Inferior parietal cortex (tissue), 1 donor: ENCODE measurements around the gene KIAA2012.

Source experiments
- DNase-seq: peaks from one replicate; pipeline ENCODE4 v3.0.0-alpha.2; 2016; ENCODE audit errors: extremely low spot score

Gene KIAA2012

DNA sequence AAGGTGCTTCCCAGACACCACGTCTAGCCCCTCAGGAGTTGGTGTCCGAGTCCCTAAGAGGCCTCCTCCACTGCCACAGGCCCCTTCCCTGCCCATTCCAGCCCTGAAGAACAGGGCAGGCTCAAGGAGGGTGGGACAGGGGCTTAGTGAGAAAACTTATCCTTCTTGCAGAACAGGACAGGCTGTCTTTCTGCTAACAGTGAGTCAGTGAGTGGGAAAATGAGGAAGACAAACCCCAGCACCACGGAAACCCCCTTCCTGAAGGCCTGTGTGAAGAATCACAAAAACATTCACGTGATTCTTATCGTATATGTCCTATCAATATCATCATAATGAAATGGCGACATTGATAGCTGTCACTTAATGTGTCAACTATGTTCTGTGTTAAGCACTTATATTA lies 29.6 kb upstream of the KIAA2012 start:
- DNase-seq, result no peak

DNA sequence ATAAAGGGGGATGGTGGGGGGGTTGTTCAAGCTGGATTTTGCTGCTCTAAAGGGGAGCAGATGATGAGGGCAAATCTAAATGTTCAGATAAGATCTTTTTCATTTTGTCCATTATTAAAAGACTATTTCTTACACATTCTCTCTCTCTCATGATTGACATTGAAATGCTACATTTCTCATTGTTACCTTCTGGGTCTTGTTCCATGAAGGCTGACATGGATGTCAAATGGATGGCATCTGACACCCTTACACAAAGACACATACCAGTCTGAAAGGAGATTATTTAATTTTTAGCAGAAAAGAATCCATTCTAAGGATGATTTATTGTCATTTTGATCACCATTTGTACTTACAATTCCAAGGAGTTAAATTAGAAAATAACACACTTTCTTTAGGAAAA lies 28.3 kb upstream of the KIAA2012 start:
- DNase-seq, result no peak

DNA sequence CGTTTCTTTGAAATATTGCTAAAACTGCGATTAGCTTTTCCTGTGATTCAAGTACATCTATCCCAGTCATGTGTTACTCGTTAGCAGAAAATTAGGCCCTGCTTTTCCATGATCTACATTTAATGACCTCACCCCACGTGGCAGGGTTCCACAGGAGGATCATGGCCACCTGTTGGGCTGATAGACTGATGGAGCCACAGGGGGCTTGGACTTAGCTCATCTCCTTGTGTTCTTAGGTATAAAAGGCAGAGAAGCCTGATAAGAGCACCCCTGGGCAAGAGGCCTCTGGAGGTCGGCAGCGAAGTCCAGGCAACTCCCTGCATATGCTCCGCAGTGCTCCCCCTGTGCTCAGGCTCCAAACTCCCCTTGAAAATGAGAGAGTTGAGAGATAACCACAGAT lies 26.5 kb upstream of the KIAA2012 start:
- DNase-seq, result no peak

DNA sequence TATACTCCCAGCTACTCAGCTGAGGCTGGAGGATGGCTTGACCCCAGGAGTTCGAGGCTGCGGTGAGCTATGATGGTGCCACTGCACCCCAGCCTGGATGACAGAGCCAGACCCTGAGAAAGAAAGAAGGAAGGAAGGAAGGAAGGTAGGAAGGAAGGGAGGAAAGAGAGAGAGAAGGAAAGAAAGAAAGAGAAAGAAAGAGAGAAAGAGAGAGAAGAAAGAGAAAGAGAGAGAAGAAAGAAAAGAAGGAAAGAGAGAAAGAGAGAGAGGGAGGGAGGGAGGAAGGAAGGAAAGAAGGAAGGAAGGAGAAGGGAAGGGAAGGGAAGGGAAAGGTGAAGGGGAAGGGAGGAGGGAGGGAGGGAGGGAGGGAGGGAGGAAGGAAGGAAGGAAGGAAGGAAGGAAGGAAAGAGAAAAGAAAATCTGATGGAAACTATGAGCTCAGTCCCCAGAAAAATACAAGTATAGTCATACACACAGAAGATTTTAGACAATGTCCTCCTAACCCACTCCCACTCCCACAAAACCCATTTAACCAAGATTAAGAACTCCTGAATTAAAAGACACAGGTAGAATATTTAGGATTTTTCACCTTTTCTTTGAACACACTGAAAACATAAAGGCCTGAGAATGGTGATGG lies 23.8 kb upstream of the KIAA2012 start:
- no peak for DNase-seq

DNA sequence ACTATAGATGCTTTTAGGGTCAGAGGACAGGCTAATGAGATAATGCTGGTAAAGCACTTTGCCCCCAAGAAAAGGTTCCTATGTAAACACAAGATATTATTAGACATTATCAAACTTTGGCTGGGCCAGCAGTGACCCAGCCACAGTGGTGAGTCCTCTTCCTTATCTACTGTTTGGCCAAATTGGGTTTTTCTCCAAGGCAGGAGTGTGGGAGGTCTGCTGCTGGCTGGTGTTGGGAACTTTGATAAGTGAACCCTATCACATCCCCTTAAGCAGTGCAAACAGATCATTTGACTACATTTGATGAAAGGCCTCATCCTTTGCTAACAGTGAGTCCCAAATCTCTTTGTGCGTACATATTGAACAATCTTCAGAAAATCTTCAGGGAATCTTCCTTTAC lies 23.2 kb upstream of the KIAA2012 start:
- no peak for DNase-seq

DNA sequence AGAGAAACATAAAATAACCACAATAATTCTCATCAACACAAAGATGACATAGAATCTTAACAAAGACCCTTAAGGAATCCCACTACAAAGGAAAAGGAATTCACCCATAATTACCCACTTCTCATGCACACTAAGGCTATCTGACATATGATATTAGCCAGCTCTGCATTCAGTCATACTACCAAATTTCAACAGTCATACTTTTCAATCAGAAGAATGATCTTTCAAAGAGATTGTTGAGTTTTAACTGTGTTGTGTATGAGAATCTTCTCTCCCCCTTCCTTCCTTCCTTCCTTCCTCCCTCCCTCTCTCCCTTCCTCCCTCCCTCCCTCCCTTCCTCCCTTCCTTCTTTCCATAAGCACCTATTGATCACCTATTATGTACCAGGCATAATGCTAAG lies 22.4 kb upstream of the KIAA2012 start:
- no peak for DNase-seq

DNA sequence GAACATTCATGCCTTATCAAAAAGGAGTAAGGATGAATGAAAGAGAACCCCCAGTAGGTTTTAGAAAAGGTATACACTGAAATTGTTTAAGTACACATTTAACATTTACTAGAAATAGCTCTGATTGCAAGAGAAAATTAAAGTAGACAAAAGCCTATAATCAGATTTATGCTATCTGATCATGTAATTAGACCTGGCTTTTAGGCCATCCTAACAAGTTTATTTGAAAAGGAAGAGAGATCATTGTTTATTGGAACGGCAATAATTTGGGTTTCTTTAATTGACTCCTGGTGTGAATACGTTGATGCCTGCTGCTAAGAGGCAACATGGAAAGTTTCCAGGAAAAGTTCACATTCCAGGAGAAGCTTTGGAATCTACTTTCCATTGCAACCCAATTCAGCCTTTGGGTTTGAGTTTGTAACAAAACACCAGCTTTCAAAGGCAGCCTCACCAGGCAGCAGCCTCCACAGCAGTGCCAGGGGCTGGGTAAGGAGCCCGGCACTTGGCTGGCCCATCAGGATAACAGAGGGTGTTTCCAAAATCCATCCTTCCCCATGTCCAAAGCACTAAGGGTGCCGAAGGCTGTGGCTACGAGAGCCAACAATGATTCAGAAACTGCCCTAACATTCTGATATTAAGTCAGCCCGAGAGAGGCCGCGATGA lies 21.4 kb upstream of the KIAA2012 start:
- DNase-seq, result no peak

DNA sequence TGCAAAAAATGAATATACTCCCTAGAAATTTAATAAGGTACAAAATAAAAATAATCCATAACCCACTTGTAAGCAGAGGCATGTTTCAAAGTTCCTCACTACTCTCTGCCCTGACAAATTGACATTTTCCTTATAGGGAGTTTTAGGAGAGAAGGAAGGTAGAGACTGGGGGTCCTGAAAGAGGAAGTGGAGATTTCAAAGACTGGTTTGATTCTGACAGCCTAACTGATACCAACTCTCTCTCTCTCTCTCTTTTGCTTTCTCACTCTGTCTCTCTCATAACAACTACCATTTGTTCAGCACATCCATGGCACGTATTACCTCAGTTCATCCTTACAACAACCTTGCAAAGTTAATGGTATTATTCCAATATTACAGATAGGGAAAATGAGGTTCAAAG lies 20.8 kb upstream of the KIAA2012 start:
- DNase-seq, result no peak

DNA sequence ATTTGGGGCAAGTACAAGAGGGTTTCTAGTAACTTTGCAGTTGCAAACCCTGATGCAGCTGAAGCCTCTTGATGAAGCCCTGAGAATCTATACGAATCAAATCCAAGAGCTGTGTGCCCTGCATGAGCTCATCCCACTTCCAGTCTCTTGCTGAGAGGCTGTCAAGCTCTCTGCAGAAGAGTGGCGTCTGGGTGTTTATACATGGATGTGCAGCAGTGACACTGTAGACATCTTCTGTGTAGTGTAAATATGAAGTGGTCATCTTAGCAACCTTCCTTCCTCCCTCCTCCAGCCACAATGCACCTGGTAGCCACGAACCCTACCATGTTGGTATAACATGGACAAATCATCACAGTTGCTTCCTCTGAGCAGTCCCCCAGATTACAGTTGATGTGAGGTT lies 18.4 kb upstream of the KIAA2012 start:
- DNase-seq, result no peak

DNA sequence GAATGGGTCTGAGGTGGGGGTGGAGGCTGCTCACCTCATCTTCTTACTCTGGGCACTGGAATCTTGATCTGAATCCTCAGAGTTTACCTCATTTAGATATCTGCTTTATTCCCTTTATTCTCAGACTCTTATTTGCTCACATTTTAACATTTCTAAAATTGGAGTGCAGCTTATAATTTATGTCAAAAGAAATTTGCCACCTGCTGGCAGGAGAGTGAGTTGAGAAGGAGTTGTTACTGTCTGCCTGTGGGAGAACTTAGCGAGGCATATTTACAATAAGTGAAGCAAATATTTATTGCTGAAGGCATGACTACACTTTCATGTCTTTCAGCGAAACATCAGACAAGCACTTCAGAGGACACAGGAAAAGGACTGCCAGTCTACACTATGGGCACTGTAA lies 16.4 kb upstream of the KIAA2012 start:
- DNase-seq, result no peak

DNA sequence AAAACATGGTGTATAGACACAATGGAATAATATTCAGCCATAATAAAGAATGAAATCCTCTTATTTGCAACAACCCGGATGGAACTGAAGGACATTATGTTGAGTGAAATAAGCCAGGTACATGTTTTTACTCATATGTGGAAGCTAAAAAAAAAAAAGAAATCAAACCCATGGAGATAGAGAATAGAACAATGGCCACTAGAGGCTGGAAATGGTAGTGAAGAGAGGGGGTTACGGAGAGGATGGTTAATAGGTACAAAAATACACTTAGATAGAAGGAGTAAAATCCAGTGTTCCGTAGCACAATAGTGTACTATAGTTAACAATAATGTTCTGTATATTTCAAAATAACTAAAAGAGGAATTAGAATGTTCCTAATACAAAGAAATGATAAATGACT lies 12.8 kb upstream of the KIAA2012 start:
- no peak for DNase-seq

DNA sequence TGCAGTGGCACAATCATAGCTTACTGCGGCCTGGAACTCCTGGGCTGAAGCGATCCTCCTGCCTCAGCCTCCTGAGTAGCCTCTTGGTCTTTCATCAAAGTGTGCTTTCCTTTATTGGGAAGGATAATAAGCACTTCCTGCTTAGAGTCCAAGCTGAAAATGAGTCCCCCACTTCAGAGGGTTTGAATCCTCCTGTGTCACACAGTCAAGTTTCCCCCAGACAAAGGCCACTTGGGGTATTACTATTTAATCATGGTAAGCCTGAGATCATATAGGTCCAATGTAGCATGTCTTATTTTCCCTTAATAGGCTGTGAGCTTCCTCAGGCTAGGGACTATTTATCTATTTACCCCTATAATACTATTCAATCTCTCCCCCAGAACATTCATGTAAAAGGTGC lies 11.4 kb upstream of the KIAA2012 start:
- no peak for DNase-seq

DNA sequence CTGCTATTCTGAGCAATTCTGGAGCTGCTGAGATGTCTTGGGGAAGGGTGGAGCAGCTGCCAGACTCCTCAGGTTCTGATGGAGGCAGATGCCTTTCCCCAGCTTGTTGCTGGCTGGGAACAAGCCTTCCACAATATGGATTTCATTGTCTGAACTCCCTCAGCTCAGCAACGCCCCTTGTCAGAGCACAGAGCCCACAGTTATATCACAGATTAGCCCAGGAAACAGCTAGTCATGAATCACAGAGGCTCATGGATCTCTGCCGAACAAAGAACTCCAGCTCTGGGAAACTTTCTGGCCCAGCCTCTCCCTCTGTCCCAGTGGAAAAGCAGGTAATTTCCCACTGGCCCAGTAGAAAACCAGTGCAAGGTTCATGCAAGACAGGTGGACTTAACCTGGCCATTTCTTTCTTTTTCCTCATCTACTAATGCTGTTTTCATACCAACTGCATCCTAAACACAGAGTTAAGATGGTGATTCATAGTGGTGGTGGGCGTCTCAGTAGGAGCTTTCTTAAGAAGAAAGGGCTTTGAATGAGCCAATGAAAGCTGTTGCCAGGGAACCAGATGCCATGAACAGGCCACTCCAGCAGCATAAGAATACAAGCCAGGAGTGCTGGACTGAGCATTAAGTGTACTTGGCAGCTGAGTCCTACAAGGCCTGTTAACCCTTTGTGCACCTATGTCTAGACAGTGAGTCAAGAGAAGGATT lies 8.7 kb upstream of the KIAA2012 start:
- peak; percentile 46 for DNase-seq

DNA sequence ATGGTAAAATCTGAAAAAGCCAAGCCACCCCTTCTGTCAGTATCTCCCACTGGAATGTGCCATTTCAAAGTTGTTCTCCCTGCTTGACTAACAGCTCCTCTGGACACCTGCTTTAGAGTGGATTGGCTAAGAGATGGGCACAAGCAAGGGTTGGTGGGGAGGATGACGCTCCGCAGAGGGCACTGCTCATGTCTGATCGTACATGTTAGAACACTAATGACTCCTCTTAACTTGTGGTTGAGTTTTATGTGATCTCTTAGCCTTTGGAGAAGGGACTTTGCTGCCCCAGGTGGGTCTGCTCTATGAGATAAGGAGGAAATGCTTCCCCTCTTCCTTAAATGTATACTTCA lies 8.2 kb upstream of the KIAA2012 start:
- DNase-seq, result no peak

DNA sequence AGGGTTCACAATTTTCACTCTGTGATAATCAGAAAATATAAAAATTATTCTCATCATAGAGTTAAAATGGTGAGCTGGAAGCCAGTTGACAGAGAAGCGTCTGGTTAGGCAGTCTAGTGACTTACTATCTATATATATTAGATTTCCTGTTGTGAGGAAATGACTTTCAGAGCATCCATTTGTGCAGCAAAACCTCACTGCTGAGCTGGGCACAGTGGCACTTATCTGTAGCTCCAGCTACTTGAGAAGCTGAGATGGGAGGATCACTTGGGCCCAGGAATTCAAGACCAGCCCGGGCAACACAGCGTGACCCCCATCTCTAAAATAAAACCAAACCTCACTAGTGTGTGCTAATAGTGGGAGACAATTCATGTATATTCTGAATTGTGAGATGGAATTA lies 7.2 kb upstream of the KIAA2012 start:
- no peak for DNase-seq

DNA sequence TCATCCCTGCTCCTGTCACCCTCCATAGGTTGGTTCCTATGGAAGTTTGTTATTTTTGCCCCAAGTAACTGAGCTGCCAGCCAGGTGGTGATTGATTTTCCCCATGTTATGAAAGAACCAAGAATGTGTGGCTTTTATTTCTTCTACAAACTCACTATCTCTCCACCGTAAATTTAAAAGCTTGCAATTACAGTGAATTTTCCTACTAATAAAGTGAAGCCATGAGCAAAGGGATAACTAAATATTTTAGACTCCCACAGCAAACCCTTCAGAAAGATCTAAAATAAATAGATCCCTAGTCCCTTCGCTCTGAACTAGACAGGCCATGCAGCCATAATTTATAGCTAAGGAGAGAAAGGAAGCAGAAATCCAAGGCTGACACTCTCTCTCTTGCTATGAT lies 6.2 kb upstream of the KIAA2012 start:
- DNase-seq, result no peak

DNA sequence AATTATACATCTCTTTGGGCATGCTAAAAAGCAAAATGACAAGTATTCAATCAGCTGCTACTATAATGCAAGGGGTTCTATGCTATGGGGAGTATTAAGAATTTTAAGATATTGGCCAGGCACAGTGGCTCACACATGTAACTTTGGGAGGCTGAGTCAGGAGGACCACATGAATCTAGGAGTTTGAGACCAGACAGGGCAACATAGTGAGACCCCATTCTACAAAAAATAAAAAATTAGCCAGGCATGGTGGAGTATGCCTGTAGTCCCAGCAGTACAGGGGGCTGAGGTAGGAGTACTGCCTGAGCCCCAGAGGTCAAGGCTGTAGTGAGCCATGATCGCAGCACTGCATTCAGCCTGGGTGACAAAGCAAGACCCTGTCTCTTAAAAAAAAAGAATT lies 5.5 kb upstream of the KIAA2012 start:
- DNase-seq, result no peak

DNA sequence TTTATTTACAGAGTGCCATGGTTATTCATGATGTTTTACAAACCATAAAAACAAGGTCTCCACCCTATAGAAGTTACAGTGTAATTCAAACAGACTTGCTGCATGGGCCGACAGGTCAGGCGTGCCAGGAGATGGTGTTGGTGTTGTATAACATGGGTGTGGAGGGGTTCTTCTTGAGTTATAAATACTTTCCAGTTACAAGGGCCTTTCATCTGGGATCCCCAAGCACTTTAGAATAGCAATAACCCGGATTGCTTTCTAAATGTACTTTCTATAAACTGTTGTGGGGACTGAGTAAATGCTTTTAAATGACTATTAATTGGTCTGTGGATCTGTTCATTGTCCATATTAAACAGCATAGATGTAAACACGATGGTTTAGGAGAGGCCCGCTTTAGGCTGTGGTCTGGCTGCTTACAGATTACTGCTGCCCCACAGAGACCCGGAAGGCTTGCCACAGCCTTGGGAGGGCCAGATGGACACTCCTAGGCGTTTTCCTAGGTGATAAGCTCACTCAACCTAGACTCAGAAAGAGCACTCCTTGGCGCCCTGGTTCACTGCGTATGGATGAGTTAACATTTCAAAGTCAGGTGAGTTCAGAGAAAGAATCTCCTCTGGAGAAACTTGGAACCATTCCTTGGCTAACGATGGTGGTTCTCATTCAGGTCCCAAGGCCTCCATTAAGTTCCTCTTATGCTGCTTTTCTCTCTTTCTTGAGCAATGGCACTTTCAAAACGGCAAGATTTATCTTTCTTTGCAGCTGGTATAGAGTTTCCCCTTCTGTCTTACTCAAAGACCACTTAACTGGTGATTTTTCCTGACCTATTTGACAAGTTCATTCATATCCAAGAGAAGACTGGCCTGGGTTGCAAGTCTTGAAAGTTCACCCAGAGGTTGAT lies 3.6 kb upstream of the KIAA2012 start:
- DNase-seq, result no peak

DNA sequence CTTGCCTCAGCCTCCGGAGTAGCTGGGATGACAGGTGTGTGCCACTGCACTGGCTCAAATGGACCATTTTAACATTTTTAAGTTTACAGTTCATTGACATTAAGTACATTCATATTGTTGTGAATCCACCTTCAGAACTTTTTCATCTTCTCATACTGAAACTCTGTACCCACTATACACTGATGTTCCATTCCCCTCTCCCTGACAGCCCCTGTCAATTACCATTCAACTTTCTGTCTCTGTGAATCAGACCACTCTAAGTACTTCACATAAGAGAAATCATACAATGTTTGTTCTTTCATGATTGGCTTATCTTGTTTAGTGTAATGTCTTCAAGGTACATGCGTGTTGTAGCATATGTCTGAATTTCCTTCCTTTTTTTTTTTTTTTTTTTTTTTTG lies 1.9 kb upstream of the KIAA2012 start:
- no peak for DNase-seq

DNA sequence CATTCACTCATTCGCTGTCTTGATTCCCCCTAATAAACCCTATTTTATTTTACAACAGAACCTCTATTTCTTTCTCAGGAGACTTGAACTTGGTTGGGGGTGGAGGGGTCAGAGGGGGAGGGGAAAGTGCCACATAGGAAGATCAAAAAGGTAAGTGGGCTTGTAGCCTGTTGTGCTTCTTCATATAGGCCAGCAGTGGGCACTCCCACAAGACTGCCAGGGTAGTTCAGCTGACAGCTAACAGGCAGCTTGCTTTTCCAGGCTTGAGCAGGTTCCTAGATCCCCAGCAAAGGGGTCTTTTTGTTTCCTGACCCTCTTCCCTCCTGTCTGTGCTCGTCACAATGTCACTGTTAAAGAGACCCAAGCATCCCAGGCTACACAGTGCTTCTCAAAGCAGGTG lies 829 bp upstream of the KIAA2012 start:
- no peak for DNase-seq

DNA sequence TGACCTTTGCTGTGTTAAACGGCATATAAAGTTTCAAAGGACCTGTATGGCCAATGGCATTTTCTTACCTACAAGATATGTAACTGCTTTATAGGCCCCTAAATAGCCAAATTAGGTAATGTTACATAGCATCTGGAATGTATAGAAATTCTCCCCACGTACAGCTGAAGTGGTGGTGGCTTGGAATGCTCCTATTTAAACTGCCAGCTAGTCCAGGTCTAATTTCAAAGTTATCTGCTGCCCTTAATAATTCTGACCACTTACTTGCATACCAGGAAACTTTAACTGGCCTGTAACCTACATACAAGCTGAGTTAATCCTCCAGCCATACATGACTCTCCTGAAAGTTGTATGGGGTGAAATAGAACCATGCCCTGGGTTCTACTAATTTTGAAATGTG lies 1.3 kb downstream of the KIAA2012 start:
- DNase-seq, result no peak

DNA sequence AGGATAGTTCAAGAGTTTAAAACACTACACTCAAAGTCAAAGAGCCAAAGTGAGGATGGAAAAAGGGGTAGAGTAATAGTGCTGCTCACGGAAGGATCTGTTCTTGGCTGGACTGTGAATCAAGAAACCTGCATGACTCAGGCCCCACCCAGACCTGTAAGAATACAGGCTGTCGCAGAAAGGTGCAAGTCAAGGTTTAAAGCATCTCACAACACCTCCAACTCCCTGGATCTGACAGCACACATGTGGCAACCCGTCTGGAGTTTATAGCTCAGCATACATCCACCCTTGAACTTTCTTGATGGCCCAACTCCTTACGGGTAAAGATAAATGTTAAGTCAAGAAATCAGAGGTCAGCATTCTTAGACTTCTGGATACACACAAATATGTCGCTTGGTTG lies 6.3 kb downstream of the KIAA2012 start:
- DNase-seq, result no peak

DNA sequence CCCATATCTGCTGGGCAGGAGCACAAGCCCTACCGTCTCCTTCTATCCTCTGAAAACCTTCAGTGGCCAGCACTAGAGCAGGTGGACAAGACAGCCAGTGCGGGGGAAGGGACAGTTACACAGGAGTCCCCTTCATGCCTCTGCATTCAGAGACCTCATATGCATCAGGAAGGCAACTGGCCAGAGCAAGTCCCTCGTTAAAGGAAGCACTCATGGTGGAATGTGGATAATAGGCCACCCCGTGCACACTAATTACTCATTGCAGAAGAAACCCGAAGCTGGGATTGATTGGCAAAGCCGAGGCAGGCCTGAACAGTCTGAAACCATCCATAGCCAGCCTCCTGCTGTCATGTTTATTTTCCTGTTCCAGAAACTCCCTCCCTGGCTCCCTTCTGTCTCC lies 11.2 kb downstream of the KIAA2012 start:
- DNase-seq, result no peak
